SK-N-SH (cell line): ENCODE data around the gene SNX32. TPM values are rescaled to one million over a fixed set of nuclear protein-coding genes. Genes with fewer than 3 reads are reported as not detected.

ENCODE experiments used
- CTCF ChIA-PET: fragments of 300-600, 350-600 bp; formaldehyde crosslinking; extraction: SDS; loops from one replicate; lab custom pipeline; 2021; lab: Yijun Ruan, JAX
- POLR2A ChIA-PET: fragments of 350-600 bp; sonication (Branson Sonifier 250); formaldehyde crosslinking; extraction: SDS; loops from one replicate; lab custom pipeline; 2020; ENCODE audit warnings: antibody characterized with exemption, inconsistent platforms; lab: Yijun Ruan, JAX
- DNase-seq: peaks from one replicate; pipeline ENCODE4 v3.0.0; 2012
- H2AFZ ChIP-seq: fragments of 200-600 bp; sonication (generic); 2 replicates; pipeline ENCODE4 v1.8.1; 2016; ENCODE audit warnings: antibody characterized with exemption, mild to moderate bottlenecking, low read depth
- H3F3A ChIP-seq: fragments of 200-600 bp; sonication (generic); replicated peaks from 2 replicates; pipeline ENCODE3; 2016; ENCODE audit warnings: antibody characterized with exemption, mild to moderate bottlenecking; ENCODE audit not compliant: insufficient read depth
- H3K27ac ChIP-seq, 2 experiments: fragments of 200-500 bp in 1 of 2; fragments of 200-600 bp in 1 of 2; sonication (Bioruptor generic) in 1 of 2; sonication (generic), shearing (Covaris generic) in 1 of 2; 2 replicates each; pipeline versions ENCODE4 v1.5.1 to v1.6.1; 2014 to 2016; ENCODE audit warnings: low read depth in 2 of 2, inconsistent platforms in 1 of 2, low read length in 1 of 2, mild to moderate bottlenecking in 1 of 2, mixed read lengths in 1 of 2
- H3K27me3 ChIP-seq: fragments of 200-600 bp; sonication (generic), shearing (Covaris generic); 2 replicates; pipeline ENCODE4 v1.6.1; 2016; ENCODE audit warnings: mixed run types; ENCODE audit not compliant: insufficient read depth
- H3K36me3 ChIP-seq, 2 experiments: fragments of 200-500 bp in 1 of 2; fragments of 200-600 bp in 1 of 2; sonication (Bioruptor generic) in 1 of 2; sonication (generic) in 1 of 2; replicated peaks in 1 of 2; 2 replicates each; pipeline versions ENCODE3 to v1.5.1; 2014 to 2016; ENCODE audit warnings: low read length in 1 of 2, mild to moderate bottlenecking in 1 of 2; ENCODE audit not compliant: insufficient read depth in 2 of 2, control insufficient read depth in 1 of 2
- H3K4me1 ChIP-seq, 2 experiments: fragments of 200-500 bp in 1 of 2; fragments of 200-600 bp in 1 of 2; sonication (Bioruptor generic) in 1 of 2; sonication (generic), shearing (Covaris generic) in 1 of 2; 2 replicates each; pipeline versions ENCODE4 v1.5.1 to v1.6.1; 2014 to 2016; ENCODE audit warnings: low read depth in 1 of 2, low read length in 1 of 2, mixed run types in 1 of 2; ENCODE audit not compliant: insufficient read depth in 2 of 2, control insufficient read depth in 1 of 2
- H3K4me2 ChIP-seq: fragments of 200-600 bp; sonication (generic), shearing (Covaris generic); 2 replicates; pipeline ENCODE4 v1.6.1; 2017; ENCODE audit warnings: mixed run types
- H3K4me3 ChIP-seq, 2 experiments: fragments of 200-500 bp in 1 of 2; fragments of 200-600 bp in 1 of 2; sonication (Bioruptor generic) in 1 of 2; sonication (generic), shearing (Covaris generic) in 1 of 2; 2 replicates each; pipeline versions ENCODE4 v1.5.1 to v1.8.1; 2014 to 2016; ENCODE audit warnings: low read depth in 2 of 2, inconsistent platforms in 1 of 2, low read length in 1 of 2, mild to moderate bottlenecking in 1 of 2, mixed read lengths in 1 of 2, moderate library complexity in 1 of 2
- H3K79me2 ChIP-seq: fragments of 200-600 bp; sonication (generic); 2 replicates; pipeline ENCODE4 v1.8.1; 2017; ENCODE audit warnings: mild to moderate bottlenecking; ENCODE audit not compliant: insufficient read depth
- H3K9ac ChIP-seq: fragments of 200-600 bp; sonication (generic); 2 replicates; pipeline ENCODE4 v1.6.1; 2017; ENCODE audit warnings: mixed run types
- H3K9me2 ChIP-seq: fragments of 200-600 bp; sonication (generic); 2 replicates; pipeline ENCODE4 v1.6.1; 2017; ENCODE audit warnings: mixed run types
- H3K9me3 ChIP-seq: fragments of 200-600 bp; sonication (generic); 2 replicates; pipeline ENCODE4 v1.6.1; 2017; ENCODE audit warnings: mixed run types, mild to moderate bottlenecking, moderate library complexity
- H4K20me1 ChIP-seq: fragments of 200-600 bp; sonication (generic); 2 replicates; pipeline ENCODE4 v1.6.1; 2017; ENCODE audit warnings: mild to moderate bottlenecking, mixed run types; ENCODE audit not compliant: insufficient read depth
- EZH2phosphoT487 ChIP-seq: fragments of 200-600 bp; sonication (generic); IDR thresholded peaks from 2 replicates; pipeline ENCODE4 v1.6.1; 2017; ENCODE audit warnings: low read depth, mixed run types, mild to moderate bottlenecking, antibody characterized with exemption, moderate library complexity, borderline replicate concordance
- FOSL2 ChIP-seq: IDR thresholded peaks from 2 replicates; pipeline ENCODE4 v1.4.0; 2012; ENCODE audit warnings: low read depth, mild to moderate bottlenecking, moderate library complexity, borderline replicate concordance
- FOXM1 ChIP-seq: IDR thresholded peaks from 2 replicates; pipeline ENCODE4 v1.4.0; 2012; ENCODE audit warnings: low read depth, mild to moderate bottlenecking
- GATA2 ChIP-seq: sonication (generic); formaldehyde crosslinking; IDR thresholded peaks from 2 replicates; pipeline ENCODE4 v1.5.0; 2020; ENCODE audit warnings: mild to moderate bottlenecking, missing genetic modification reagents
- MEF2A ChIP-seq: IDR thresholded peaks from 2 replicates; pipeline ENCODE4 v1.4.0; 2012; ENCODE audit warnings: low read depth, borderline replicate concordance
- NRF1 ChIP-seq: IDR thresholded peaks from 2 replicates; pipeline ENCODE4 v1.6.1; 2012; ENCODE audit warnings: low read depth, mild to moderate bottlenecking, low read length
- POLR2AphosphoS5 ChIP-seq: IDR thresholded peaks from 2 replicates; pipeline ENCODE4 v1.6.1; 2012; ENCODE audit warnings: low read depth, low read length
- RAD21 ChIP-seq: IDR thresholded peaks from 2 replicates; pipeline ENCODE4 v1.6.1; 2012; ENCODE audit warnings: mild to moderate bottlenecking, low read length
- RCOR1 ChIP-seq: fragments of 150-350 bp; IDR thresholded peaks from 2 replicates; pipeline ENCODE4 v1.6.1; 2017; ENCODE audit warnings: antibody characterized with exemption, low read length
- RFX5 ChIP-seq: IDR thresholded peaks from 2 replicates; pipeline ENCODE4 v1.6.1; 2012; ENCODE audit warnings: mild to moderate bottlenecking, improper control_type of control experiment, low read length
- SIN3A ChIP-seq: IDR thresholded peaks from 2 replicates; pipeline ENCODE4 v1.6.1; 2012; ENCODE audit warnings: low read depth, mild to moderate bottlenecking, low read length, moderate library complexity, borderline replicate concordance
- SMC3 ChIP-seq: IDR thresholded peaks from 2 replicates; pipeline ENCODE4 v1.6.1; 2012; ENCODE audit warnings: low read depth, low read length, improper control_type of control experiment
- TAF1 ChIP-seq: IDR thresholded peaks from 2 replicates; pipeline ENCODE4 v1.6.1; 2012; ENCODE audit warnings: low read depth, mild to moderate bottlenecking, low read length, moderate library complexity, borderline replicate concordance
- TCF12 ChIP-seq: IDR thresholded peaks from 2 replicates; pipeline ENCODE4 v1.4.0; 2012
- TEAD4 ChIP-seq: IDR thresholded peaks from 2 replicates; pipeline ENCODE4 v1.4.0; 2012; ENCODE audit warnings: mild to moderate bottlenecking, borderline replicate concordance; ENCODE audit not compliant: insufficient read depth
- WGBS: methylation state at CpG from one replicate; pipeline ENCODE4 v1.1.6; 2017; ENCODE audit warnings: low lambda C conversion rate; 5-methylcytosine and 5-hydroxymethylcytosine counted together
- polyA plus RNA-seq, 3 experiments: library from polyadenylated mRNA; depleted of rRNA; stranded (reverse); fragments of >200 nt; gene quantifications; 2 replicates each; pipeline ENCODE4 v1.2.3, GENCODE V29; 2012
- TF ChIP-seq, protein P1 (sequence below): IDR thresholded peaks from 2 replicates; pipeline ENCODE4 v1.4.0; 2012; ENCODE audit warnings: low read depth
- TF ChIP-seq, protein P2 (sequence below): fragments of 150-350 bp; IDR thresholded peaks from 2 replicates; pipeline ENCODE4 v1.6.1; 2016; ENCODE audit warnings: mild to moderate bottlenecking, low read depth, low read length
- TF ChIP-seq, protein P3 (sequence below): IDR thresholded peaks from 2 replicates; pipeline ENCODE4 v1.4.0; 2012; ENCODE audit warnings: low read depth, borderline replicate concordance
- TF ChIP-seq, protein P4 (sequence below): IDR thresholded peaks from 2 replicates; pipeline ENCODE4 v1.4.0; 2012; ENCODE audit warnings: low read depth, borderline replicate concordance

Gene SNX32
- polyA plus RNA-seq, 1 of the 3 experiments (the other 2 are of a cell fraction): 1.0 TPM

DNA sequence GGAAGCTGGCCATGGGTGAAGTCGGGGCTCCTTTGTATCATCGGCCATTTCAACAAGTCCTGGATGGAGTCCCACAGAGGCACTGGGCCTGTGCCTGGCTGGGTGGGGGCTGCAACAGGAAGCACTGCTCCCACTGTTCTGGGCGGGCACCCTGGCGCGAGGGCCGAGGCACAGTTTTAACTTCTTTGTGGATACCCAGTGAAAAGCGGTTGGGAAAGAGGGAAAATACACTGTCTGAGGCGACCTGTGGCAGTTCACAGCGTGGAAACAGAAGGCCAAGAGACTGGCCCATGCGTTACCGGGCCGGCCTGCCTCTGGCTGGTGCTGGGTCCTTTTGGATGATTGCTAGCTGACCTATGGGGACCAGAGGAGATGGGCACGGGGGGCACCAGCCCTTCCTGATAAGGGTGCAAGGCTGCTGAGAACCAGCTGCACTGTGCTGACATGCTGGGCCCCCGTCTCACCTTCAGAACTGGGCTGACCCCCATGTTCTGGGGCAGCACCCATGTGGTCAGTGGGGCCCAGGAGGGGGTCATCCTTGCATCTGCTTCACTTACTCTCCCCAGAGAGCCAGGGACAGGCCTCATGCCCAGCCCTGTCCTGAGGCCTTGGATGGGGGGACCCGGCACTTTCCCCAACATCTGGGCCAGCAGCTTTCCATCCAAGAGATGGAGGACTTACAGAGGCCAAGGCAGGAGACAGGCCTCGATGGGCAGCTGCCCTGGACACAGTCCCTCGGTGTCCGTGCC is 42.7 kb upstream of the SNX32 start:
- WGBS: 86% methylated on average over 10 of the region's 18 CpGs
- Histone ChIP-seq H3K27me3 (peaks cover 32% of the 10 kb centered on the region), H3K79me2 (no peaks in the 10 kb centered on the region), H3K4me3 (no peak overlapping the region), H3K27ac (no peak overlapping the region), H3K9me3 (no peaks in the 10 kb centered on the region), H3K9me2 (no peaks in the 10 kb centered on the region), H3K36me3 (no peaks in the 10 kb centered on the region), H3K9ac (no peak overlapping the region), H3K4me2 (no peak overlapping the region), H3F3A (no peaks in the 10 kb centered on the region), H4K20me1 (no peaks in the 10 kb centered on the region), H2AFZ (no peak overlapping the region), H3K4me1 (no peaks in the 10 kb centered on the region; a peak in 1 of 4 replicates)
- ChIA-PET CTCF (interaction anchor here (0.9 to 19.1 kb wide), 9 partner anchors 8 to 79 kb away, joined by 3 to 152 read pairs (median 6); partner anchors contain the start of genes AP5B1 and KAT5), POLR2A (interaction anchor here (1.1 to 1.4 kb wide), 2 partner anchors 16 to 128 kb away, joined by 3 to 4 read pairs; no protein-coding TSS in a partner anchor)
- peak; percentile 24 for DNase-seq
- TF ChIP-seq SMC3: no peak
- TF ChIP-seq, protein P1, sequence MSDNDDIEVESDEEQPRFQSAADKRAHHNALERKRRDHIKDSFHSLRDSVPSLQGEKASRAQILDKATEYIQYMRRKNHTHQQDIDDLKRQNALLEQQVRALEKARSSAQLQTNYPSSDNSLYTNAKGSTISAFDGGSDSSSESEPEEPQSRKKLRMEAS: no peak
- no peak for TF ChIP-seq GATA2
- TF ChIP-seq, protein P2, sequence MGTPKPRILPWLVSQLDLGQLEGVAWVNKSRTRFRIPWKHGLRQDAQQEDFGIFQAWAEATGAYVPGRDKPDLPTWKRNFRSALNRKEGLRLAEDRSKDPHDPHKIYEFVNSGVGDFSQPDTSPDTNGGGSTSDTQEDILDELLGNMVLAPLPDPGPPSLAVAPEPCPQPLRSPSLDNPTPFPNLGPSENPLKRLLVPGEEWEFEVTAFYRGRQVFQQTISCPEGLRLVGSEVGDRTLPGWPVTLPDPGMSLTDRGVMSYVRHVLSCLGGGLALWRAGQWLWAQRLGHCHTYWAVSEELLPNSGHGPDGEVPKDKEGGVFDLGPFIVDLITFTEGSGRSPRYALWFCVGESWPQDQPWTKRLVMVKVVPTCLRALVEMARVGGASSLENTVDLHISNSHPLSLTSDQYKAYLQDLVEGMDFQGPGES: no peak
- no peak for TF ChIP-seq TCF12
- TF ChIP-seq, protein P3, sequence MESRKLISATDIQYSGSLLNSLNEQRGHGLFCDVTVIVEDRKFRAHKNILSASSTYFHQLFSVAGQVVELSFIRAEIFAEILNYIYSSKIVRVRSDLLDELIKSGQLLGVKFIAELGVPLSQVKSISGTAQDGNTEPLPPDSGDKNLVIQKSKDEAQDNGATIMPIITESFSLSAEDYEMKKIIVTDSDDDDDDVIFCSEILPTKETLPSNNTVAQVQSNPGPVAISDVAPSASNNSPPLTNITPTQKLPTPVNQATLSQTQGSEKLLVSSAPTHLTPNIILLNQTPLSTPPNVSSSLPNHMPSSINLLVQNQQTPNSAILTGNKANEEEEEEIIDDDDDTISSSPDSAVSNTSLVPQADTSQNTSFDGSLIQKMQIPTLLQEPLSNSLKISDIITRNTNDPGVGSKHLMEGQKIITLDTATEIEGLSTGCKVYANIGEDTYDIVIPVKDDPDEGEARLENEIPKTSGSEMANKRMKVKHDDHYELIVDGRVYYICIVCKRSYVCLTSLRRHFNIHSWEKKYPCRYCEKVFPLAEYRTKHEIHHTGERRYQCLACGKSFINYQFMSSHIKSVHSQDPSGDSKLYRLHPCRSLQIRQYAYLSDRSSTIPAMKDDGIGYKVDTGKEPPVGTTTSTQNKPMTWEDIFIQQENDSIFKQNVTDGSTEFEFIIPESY: no peak
- TF ChIP-seq FOXM1: no peak
- no peak for TF ChIP-seq TAF1
- no peak for TF ChIP-seq RCOR1
- TF ChIP-seq, protein P4, sequence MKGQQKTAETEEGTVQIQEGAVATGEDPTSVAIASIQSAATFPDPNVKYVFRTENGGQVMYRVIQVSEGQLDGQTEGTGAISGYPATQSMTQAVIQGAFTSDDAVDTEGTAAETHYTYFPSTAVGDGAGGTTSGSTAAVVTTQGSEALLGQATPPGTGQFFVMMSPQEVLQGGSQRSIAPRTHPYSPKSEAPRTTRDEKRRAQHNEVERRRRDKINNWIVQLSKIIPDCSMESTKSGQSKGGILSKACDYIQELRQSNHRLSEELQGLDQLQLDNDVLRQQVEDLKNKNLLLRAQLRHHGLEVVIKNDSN: no peak
- TF ChIP-seq POLR2AphosphoS5: no peak
- TF ChIP-seq SIN3A: no peak
- no peak for TF ChIP-seq NRF1
- no peak for TF ChIP-seq EZH2phosphoT487
- no peak for TF ChIP-seq FOSL2
- TF ChIP-seq MEF2A: no peak
- TF ChIP-seq RFX5: no peak
- TF ChIP-seq TEAD4: no peak
- no peak for TF ChIP-seq RAD21
